Neural cell (in vitro differentiated cells): Measurements from ENCODE around the gene LMNA.

Source experiments
- EP300 ChIP-seq: fragments of 450-650 bp; conservative IDR thresholded peaks from 2 replicates; pipeline ENCODE4 v1.6.1; 2014; ENCODE audit warnings: antibody characterized with exemption, mild to moderate bottlenecking, moderate library complexity; ENCODE audit not compliant: poor library complexity, severe bottlenecking
- EZH2 ChIP-seq: fragments of 200-600, 300-800 bp; shearing (Covaris generic), sonication (generic); IDR thresholded peaks from 2 replicates; pipeline ENCODE4 v1.6.1; 2014; ENCODE audit warnings: antibody characterized with exemption, low read length, borderline replicate concordance, mild to moderate bottlenecking; ENCODE audit not compliant: insufficient read depth, poor library complexity, severe bottlenecking
- MXI1 ChIP-seq: fragments of 450-650 bp; conservative IDR thresholded peaks from 2 replicates; pipeline ENCODE4 v1.6.1; 2014; ENCODE audit warnings: antibody characterized with exemption, mild to moderate bottlenecking; ENCODE audit not compliant: poor library complexity, severe bottlenecking
- POLR2AphosphoS5 ChIP-seq: IDR thresholded peaks from 2 replicates; pipeline ENCODE4 v1.6.1; 2012
- RAD21 ChIP-seq: fragments of 450-650 bp; conservative IDR thresholded peaks from 2 replicates; pipeline ENCODE4 v1.6.1; 2014; ENCODE audit warnings: antibody characterized with exemption, mild to moderate bottlenecking, moderate library complexity
- SMC3 ChIP-seq: fragments of 450-650 bp; conservative IDR thresholded peaks from 2 replicates; pipeline ENCODE4 v1.6.1; 2014; ENCODE audit warnings: antibody characterized with exemption, mild to moderate bottlenecking, moderate library complexity; ENCODE audit not compliant: poor library complexity
- TAF1 ChIP-seq: IDR thresholded peaks from 2 replicates; pipeline ENCODE4 v1.6.1; 2012; ENCODE audit warnings: low read depth
- TF ChIP-seq, protein P1 (sequence below): fragments of 450-650 bp; IDR thresholded peaks from 2 replicates; pipeline ENCODE4 v1.5.1; 2014; ENCODE audit warnings: antibody characterized with exemption, mild to moderate bottlenecking, moderate library complexity; ENCODE audit not compliant: poor library complexity, severe bottlenecking
- TF ChIP-seq, protein P2 (sequence below): IDR thresholded peaks from 2 replicates; pipeline ENCODE4 v1.6.1; 2012; ENCODE audit warnings: borderline replicate concordance

DNA sequence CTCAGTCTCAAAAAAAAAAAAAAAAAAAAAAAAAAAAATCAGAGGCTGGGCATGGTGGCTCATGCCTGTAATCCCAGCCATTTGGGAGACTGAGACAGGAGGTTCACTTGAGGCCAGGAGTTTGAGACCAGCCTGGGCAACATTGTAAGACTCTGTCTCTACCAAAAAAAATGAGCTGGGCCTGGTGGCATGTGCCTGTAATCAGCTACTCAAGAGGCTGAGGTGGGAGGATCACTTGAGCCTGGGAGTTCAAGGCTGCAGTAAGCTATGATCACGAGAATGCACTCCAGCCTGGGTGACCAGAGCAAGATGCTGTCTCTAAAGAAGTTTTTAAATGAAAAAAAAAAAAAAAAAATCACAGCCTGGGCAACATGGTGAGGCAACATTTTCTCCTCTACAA is 49.2 kb downstream of the LMNA start:
- TF ChIP-seq POLR2AphosphoS5, result no peak
- TF ChIP-seq, protein P1, sequence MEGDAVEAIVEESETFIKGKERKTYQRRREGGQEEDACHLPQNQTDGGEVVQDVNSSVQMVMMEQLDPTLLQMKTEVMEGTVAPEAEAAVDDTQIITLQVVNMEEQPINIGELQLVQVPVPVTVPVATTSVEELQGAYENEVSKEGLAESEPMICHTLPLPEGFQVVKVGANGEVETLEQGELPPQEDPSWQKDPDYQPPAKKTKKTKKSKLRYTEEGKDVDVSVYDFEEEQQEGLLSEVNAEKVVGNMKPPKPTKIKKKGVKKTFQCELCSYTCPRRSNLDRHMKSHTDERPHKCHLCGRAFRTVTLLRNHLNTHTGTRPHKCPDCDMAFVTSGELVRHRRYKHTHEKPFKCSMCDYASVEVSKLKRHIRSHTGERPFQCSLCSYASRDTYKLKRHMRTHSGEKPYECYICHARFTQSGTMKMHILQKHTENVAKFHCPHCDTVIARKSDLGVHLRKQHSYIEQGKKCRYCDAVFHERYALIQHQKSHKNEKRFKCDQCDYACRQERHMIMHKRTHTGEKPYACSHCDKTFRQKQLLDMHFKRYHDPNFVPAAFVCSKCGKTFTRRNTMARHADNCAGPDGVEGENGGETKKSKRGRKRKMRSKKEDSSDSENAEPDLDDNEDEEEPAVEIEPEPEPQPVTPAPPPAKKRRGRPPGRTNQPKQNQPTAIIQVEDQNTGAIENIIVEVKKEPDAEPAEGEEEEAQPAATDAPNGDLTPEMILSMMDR, result no peak
- no peak for TF ChIP-seq MXI1
- no peak for TF ChIP-seq EZH2
- TF ChIP-seq, protein P2, sequence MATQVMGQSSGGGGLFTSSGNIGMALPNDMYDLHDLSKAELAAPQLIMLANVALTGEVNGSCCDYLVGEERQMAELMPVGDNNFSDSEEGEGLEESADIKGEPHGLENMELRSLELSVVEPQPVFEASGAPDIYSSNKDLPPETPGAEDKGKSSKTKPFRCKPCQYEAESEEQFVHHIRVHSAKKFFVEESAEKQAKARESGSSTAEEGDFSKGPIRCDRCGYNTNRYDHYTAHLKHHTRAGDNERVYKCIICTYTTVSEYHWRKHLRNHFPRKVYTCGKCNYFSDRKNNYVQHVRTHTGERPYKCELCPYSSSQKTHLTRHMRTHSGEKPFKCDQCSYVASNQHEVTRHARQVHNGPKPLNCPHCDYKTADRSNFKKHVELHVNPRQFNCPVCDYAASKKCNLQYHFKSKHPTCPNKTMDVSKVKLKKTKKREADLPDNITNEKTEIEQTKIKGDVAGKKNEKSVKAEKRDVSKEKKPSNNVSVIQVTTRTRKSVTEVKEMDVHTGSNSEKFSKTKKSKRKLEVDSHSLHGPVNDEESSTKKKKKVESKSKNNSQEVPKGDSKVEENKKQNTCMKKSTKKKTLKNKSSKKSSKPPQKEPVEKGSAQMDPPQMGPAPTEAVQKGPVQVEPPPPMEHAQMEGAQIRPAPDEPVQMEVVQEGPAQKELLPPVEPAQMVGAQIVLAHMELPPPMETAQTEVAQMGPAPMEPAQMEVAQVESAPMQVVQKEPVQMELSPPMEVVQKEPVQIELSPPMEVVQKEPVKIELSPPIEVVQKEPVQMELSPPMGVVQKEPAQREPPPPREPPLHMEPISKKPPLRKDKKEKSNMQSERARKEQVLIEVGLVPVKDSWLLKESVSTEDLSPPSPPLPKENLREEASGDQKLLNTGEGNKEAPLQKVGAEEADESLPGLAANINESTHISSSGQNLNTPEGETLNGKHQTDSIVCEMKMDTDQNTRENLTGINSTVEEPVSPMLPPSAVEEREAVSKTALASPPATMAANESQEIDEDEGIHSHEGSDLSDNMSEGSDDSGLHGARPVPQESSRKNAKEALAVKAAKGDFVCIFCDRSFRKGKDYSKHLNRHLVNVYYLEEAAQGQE, result no peak
- no peak for TF ChIP-seq RAD21
- no peak for TF ChIP-seq SMC3
- TF ChIP-seq TAF1, result no peak
- no peak for TF ChIP-seq EP300
